Bronchial epithelial cell (primary cell): ENCODE results near the gene PET117. TPM values are rescaled to one million over a fixed set of nuclear protein-coding genes. Genes with fewer than 3 reads are reported as not detected.
A peak's percentile ranks its signal among the peaks of the same experiment; 100 is the strongest.
"Not testable (repeated sequence)": the region's sequence is repeated elsewhere in the genome, so short reads cannot be mapped to it uniquely, and the experiment has no call there.

Source experiments
- DNase-seq: peaks from one replicate; pipeline ENCODE4 v3.0.0-alpha.2; 2010; ENCODE audit warnings: low read depth
- FAIRE-seq: peaks from 2 replicates; lab custom pipeline; 2011; peaks lifted over from hg19 to GRCh38; lab: Jason Lieb, UNC
- H3K27me3 ChIP-seq: 2 replicates; pipeline ENCODE4 v1.5.1; 2011; ENCODE audit warnings: low read length; ENCODE audit not compliant: control insufficient read depth, insufficient read depth
- H3K36me3 ChIP-seq: 2 replicates; pipeline ENCODE4 v1.5.1; 2011; ENCODE audit warnings: low read length; ENCODE audit not compliant: control insufficient read depth, insufficient read depth
- H3K4me3 ChIP-seq: 2 replicates; pipeline ENCODE4 v1.5.1; 2011; ENCODE audit warnings: mild to moderate bottlenecking, low read depth, low read length, control low read depth
- CTCF ChIP-seq: IDR thresholded peaks from 2 replicates; pipeline ENCODE4 v1.5.1; 2011; ENCODE audit warnings: mild to moderate bottlenecking, moderate library complexity, low read length, control low read depth, inconsistent platforms; ENCODE audit not compliant: insufficient read depth, severe bottlenecking
- total RNA-seq: library from RNA; depleted of rRNA; stranded (reverse); fragments of >200 nt; gene quantifications from 2 replicates; pipeline ENCODE4 v1.2.1, GENCODE V29; 2014

PET117 gene
- total RNA-seq, 1 donor from 2014 or later, result 15.3 TPM

- H3K36me3 ChIP-seq, result no peaks in the 10 kb centered on the region
- FAIRE-seq, result no peak
- H3K4me3 ChIP-seq, result no peak overlapping the region
- no peak for DNase-seq
- no peaks in the 10 kb centered on the region for H3K27me3 ChIP-seq
- TF ChIP-seq CTCF, result no peak
Observed at GRCh38 chr20:18108326-18108725, 29.3 kb upstream of the PET117 start.

- H3K36me3 ChIP-seq, H3K27me3 ChIP-seq, FAIRE-seq, H3K4me3 ChIP-seq, DNase-seq: not testable (repeated sequence)
Observed at GRCh38 chr20:18128574-18128973, 9.1 kb upstream of the PET117 start.

- Histone ChIP-seq H3K4me3 (no peak overlapping the region), H3K36me3 (no peaks in the 10 kb centered on the region), H3K27me3 (no peaks in the 10 kb centered on the region)
- FAIRE-seq, result no peak
- DNase-seq, result no peak
- no peak for TF ChIP-seq CTCF
Observed at GRCh38 chr20:18132663-18133062, 5.0 kb upstream of the PET117 start.

GRCh38 chr20:18133962-18134361, 3.7 kb upstream of the PET117 start:
- TF ChIP-seq CTCF, result no peak
- Histone ChIP-seq H3K36me3 (no peaks in the 10 kb centered on the region), H3K4me3 (no peak overlapping the region), H3K27me3 (no peaks in the 10 kb centered on the region)
- FAIRE-seq (no peak), DNase-seq (peak; percentile 67)

- H3K27me3 ChIP-seq, result no peaks in the 10 kb centered on the region
- no peak for FAIRE-seq
- no peak for TF ChIP-seq CTCF
Observed at GRCh38 chr20:18138266-18138582, 561 bp downstream of the PET117 start.

GRCh38 chr20:18138639-18139583, 1.2 kb downstream of the PET117 start:
- no peak for FAIRE-seq
- H3K27me3 ChIP-seq, result no peaks in the 10 kb centered on the region
- no peak for TF ChIP-seq CTCF

More at GRCh38 chr20:18138266-18138582, 561 bp downstream of the PET117 start:
- H3K4me3 ChIP-seq, result peak overlapping the region; percentile 81
- no peak for DNase-seq
- peaks cover 2% of the 10 kb centered on the region for H3K36me3 ChIP-seq

More at GRCh38 chr20:18138639-18139583, 1.2 kb downstream of the PET117 start:
- peaks cover 2% of the 10 kb centered on the region for H3K36me3 ChIP-seq
- peak overlapping the region; percentile 81 for H3K4me3 ChIP-seq
- DNase-seq, result no peak
